GM12875 (cell line): Measurements from ENCODE around the gene YDJC.
"Not testable (repeated sequence)": the region's sequence is repeated elsewhere in the genome, so short reads cannot be mapped to it uniquely, and the experiment has no call there.

Source experiments
- H3K4me3 ChIP-seq: one replicate; pipeline ENCODE4 v1.5.1; 2011; ENCODE audit warnings: low read depth, low read length, control low read depth
- CTCF ChIP-seq: IDR thresholded peaks from 2 replicates; pipeline ENCODE4 v1.5.1; 2011; ENCODE audit warnings: low read depth, mild to moderate bottlenecking, control low read depth, inconsistent platforms, low read length, moderate library complexity, borderline replicate concordance; ENCODE audit not compliant: insufficient read depth

YDJC gene

GRCh38 chr22:21611210-21611977 is 18.4 kb downstream of the YDJC start:
- TF ChIP-seq CTCF: no peak
- no peak overlapping the region for H3K4me3 ChIP-seq

- H3K4me3 ChIP-seq: not testable (repeated sequence)
These were observed 20.2 kb downstream of the YDJC start for GRCh38 chr22:21609556-21610157.

DNA sequence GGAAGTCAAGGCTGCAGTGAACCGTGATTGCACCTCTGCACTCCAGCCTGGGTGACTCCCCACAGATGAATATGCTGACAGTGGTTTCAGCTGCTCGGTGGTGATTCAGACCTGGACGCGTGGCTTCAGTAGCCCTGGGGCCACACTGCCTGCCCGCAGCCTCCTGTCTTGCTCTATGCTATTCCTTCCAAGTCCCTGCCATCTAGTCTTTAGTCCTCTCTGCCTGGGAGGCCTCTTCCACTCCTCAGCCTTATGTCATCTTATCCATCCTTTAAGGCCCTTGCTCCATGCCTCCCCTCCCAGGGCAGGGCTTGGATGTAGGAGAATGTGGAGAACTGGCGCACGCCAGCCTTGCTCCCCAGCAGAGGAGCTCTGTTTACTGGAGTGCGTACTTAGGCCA is 23.0 kb downstream of the YDJC start:
- no peak for TF ChIP-seq CTCF

DNA sequence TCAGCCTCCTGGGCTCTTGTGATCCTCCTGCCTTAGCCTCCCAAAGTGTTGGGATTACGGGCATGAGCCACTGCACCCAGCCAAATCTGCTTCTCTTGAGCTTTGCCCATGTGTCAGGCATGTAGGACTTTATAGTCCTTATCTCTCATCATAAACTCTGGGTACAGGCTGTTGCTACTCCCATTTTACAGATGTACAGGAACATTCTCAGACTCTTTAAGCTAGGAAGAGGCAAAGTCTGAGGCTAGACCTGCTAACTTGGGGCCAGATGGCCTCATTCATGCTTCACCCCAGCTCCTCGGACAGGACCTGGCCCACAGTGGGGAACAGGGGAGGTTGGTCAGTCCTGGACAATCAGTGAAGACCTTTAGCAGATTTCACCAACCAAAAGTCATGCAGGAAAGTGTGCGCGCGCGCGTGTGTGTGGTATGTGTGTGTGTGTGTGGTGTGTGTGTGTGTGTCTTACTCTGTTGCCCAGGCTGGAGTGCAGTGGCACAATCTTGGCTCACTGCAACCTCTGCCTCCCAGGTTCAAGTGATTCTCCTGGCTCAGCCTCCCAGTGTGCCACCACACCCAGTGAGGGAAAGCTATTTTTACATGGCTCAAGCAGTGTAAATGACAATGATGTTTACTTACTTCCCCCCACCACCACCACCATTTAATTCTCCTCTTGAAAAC is 23.8 kb downstream of the YDJC start:
- no peak overlapping the region for H3K4me3 ChIP-seq
- TF ChIP-seq CTCF: no peak

More for the DNA sequence above, 23.0 kb downstream of the YDJC start:
- no peak overlapping the region for H3K4me3 ChIP-seq

DNA sequence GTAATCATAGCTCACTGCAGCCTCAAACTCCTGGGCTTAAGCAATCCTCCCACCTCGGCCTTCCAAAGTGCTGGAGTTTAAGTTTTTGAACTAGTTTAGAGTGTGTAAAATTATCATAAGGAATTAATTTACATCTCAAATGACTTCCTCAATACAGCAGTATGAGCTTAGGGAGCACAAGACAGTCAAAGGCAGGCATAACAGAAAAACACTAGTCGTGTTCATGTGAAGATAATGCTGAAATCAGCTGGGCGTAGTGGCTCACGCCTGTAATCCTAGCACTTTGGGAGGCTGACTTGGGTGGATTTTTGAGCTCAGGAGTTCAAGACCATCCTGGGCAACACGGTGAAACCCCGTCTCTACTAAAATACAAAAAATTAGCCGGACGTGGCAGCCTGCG is 25.8 kb downstream of the YDJC start:
- no peak overlapping the region for H3K4me3 ChIP-seq
- no peak for TF ChIP-seq CTCF

- TF ChIP-seq CTCF: no peak
- no peak overlapping the region for H3K4me3 ChIP-seq
These were observed 27.2 kb downstream of the YDJC start for GRCh38 chr22:21602579-21602978.

GRCh38 chr22:21599053-21599893 is 30.5 kb downstream of the YDJC start:
- no peak for TF ChIP-seq CTCF
- H3K4me3 ChIP-seq: no peak overlapping the region
